MCF 10A (cell line): Measurements from ENCODE around the gene DAAM1. TPM values are rescaled to one million over a fixed set of nuclear protein-coding genes. Genes with fewer than 3 reads are reported as not detected.

Experiments
- BruUV-seq: library from RNA; stranded (reverse); fragments of 400-500 nt; replicated peaks from 2 replicates; lab custom pipeline; 2021; lab: Mats Ljungman, UMichigan
- CTCF ChIA-PET: fragments of 300-600 bp; sonication (Branson Sonifier 250); formaldehyde crosslinking; extraction: SDS; loops from one replicate; lab custom pipeline; 2021; ENCODE audit warnings: antibody characterized with exemption, inconsistent platforms; lab: Yijun Ruan, JAX
- POLR2A ChIA-PET: fragments of 300-600, 350-650 bp; sonication (Branson Sonifier 250); formaldehyde crosslinking; extraction: SDS; loops from one replicate; lab custom pipeline; 2020; ENCODE audit warnings: antibody characterized with exemption, inconsistent platforms; lab: Yijun Ruan, JAX
- DNase-seq: peaks from one replicate; pipeline ENCODE4 v3.0.0-alpha.2; 2018; ENCODE audit not compliant: unreplicated experiment
- H3K27ac Mint-ChIP-seq: one replicate; pipeline ENCODE4 v1.8.0; 2022; ENCODE audit warnings: mild to moderate bottlenecking, low read depth, mixed read lengths; ENCODE audit not compliant: unreplicated experiment
- H3K27me3 Mint-ChIP-seq: one replicate; pipeline ENCODE4 v1.8.0; 2022; ENCODE audit warnings: mixed read lengths; ENCODE audit not compliant: insufficient read depth, unreplicated experiment
- H3K36me3 Mint-ChIP-seq: one replicate; pipeline ENCODE4 v1.8.0; 2022; ENCODE audit warnings: mild to moderate bottlenecking, moderate library complexity, mixed read lengths; ENCODE audit not compliant: insufficient read depth, unreplicated experiment
- H3K4me1 Mint-ChIP-seq: one replicate; pipeline ENCODE4 v1.8.0; 2022; ENCODE audit warnings: mixed read lengths; ENCODE audit not compliant: insufficient read depth, unreplicated experiment
- H3K4me3 Mint-ChIP-seq: one replicate; pipeline ENCODE4 v1.8.0; 2022; ENCODE audit warnings: mild to moderate bottlenecking, moderate library complexity, mixed read lengths; ENCODE audit not compliant: unreplicated experiment
- H3K9me3 Mint-ChIP-seq: one replicate; pipeline ENCODE4 v1.8.0; 2022; ENCODE audit warnings: mixed read lengths; ENCODE audit not compliant: unreplicated experiment
- intact Hi-C: fragments of 100-400 bp; cut with micrococcal nuclease; formaldehyde crosslinking; loops from 2 replicates; pipeline ENCODE4 v1.14.1; 2022
- total RNA-seq: library from RNA; stranded (reverse); gene quantifications from 2 replicates; pipeline ENCODE4 v1.2.3, GENCODE V29; 2022
- TF ChIP-seq, protein P1 (sequence below): fragments of 200-600 bp; IDR thresholded peaks from one replicate; pipeline ENCODE4 v1.8.0; 2022; ENCODE audit warnings: antibody characterized with exemption, mild to moderate bottlenecking; ENCODE audit not compliant: unreplicated experiment

The DAAM1 gene
- total RNA-seq, 1 experiment from 2014 or later: 27.4 TPM

DNA sequence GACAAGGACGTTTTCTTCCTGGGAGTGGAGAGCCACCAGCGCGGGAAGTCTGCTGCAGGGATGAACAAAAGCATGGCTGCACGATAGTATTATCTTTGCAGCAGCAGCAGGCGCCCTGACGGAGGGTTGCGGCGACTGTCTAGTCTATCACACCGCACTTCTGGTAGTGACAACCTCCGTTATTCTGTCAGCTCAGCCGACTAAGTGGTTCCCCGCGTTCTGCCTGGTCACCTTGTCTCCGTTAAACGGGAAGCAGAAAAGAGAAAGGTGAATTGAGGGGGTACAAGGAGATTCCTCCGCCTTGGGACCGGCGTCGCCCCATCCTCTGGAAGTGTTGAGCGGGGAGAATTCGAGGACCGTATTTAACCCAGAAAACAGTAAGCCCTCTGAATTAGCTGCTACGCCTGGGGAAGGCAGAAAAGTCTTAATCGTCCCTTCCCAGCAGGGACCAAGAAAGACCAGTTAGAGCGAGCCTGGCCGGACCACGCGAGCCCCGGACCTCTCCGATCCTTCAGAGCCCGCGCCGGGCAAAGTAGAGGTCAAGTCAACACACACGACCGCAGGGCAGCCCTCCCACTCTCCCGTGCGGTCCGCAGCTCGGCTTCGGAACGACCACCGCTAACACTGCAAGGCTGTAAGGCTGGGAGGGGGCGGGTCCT is 536 bp upstream of the DAAM1 start:
- CTCF ChIA-PET: interaction anchor here (1.0 to 1.3 kb wide), 3 partner anchors 68 to 256 kb away, joined by 3 to 5 read pairs (median 3); no protein-coding TSS in a partner anchor
- no peak for DNase-seq

DNA sequence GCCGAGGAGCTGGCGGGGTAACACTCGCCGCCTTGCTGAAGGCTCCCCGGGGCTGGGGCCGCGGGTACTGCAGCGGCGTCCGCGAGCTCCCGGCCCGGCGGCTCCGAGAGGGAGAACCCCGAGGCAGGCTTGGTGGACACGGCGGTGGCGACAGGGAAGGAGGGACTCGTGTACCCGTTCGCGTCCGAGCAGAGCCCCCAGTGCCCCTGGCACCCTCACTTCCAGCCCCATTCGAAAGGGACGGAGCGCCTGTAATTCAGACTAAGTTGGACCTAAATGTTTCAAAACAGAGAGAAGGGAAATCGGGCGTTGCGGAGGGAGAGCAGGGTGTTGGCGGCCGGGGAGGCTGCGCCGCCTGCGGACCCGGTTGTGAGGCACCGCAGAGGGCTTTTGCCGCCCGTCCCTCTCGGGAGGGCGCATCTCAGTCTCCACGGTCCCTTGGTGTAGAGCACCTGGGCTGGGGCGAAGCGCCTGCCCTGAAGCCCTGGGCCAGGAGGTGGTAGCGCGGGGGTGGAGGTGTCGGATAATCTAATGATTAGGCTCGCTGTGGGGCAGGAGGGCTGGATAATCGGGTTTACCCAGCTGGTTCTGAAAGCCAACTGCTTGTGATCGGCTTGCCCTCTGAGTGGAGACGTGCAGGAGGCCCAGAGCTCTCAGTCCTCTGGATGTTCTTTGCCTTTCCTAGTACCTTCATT is 771 bp downstream of the DAAM1 start:
- H3K9me3 Mint-ChIP-seq: no peaks in the 10 kb centered on the region
- ChIA-PET POLR2A (interaction anchor here (0.6 to 5.0 kb wide), 32 partner anchors 11 to 1059 kb away, joined by 3 to 81 read pairs (median 5); partner anchors contain the start of genes JKAMP and L3HYPDH), CTCF (interaction anchor here (0.7 to 1.6 kb wide), 3 partner anchors 62 to 977 kb away, joined by 3 to 9 read pairs (median 4); no protein-coding TSS in a partner anchor)
- DNase-seq: peak; percentile 23
- H3K27me3 Mint-ChIP-seq: no peaks in the 10 kb centered on the region
- TSS peak; percentile 43 for BruUV-seq
- no peaks in the 10 kb centered on the region for H3K36me3 Mint-ChIP-seq
- H3K4me1 Mint-ChIP-seq: peaks cover 9% of the 10 kb centered on the region
- intact Hi-C loops: loop anchor here (2.0 to 5.0 kb wide), 3 partner anchors 172 to 250 kb away; no protein-coding TSS in a partner anchor
- H3K27ac Mint-ChIP-seq: peak overlapping the region; percentile 76
- H3K4me3 Mint-ChIP-seq: peak overlapping the region; percentile 89
- TF ChIP-seq, protein P1, sequence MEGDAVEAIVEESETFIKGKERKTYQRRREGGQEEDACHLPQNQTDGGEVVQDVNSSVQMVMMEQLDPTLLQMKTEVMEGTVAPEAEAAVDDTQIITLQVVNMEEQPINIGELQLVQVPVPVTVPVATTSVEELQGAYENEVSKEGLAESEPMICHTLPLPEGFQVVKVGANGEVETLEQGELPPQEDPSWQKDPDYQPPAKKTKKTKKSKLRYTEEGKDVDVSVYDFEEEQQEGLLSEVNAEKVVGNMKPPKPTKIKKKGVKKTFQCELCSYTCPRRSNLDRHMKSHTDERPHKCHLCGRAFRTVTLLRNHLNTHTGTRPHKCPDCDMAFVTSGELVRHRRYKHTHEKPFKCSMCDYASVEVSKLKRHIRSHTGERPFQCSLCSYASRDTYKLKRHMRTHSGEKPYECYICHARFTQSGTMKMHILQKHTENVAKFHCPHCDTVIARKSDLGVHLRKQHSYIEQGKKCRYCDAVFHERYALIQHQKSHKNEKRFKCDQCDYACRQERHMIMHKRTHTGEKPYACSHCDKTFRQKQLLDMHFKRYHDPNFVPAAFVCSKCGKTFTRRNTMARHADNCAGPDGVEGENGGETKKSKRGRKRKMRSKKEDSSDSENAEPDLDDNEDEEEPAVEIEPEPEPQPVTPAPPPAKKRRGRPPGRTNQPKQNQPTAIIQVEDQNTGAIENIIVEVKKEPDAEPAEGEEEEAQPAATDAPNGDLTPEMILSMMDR: no peak

More for the DNA sequence above, 536 bp upstream of the DAAM1 start:
- H3K4me3 Mint-ChIP-seq: peak overlapping the region; percentile 89
- H3K27me3 Mint-ChIP-seq: no peaks in the 10 kb centered on the region
- TF ChIP-seq, protein P1: no peak
- no peaks in the 10 kb centered on the region for H3K36me3 Mint-ChIP-seq
- BruUV-seq: TSS peak; percentile 64
- peaks cover 9% of the 10 kb centered on the region for H3K4me1 Mint-ChIP-seq
- intact Hi-C loops: loop anchor here (1.0 to 5.0 kb wide), 6 partner anchors 61 to 256 kb away; no protein-coding TSS in a partner anchor
- POLR2A ChIA-PET: interaction anchor here (0.7 to 5.0 kb wide), 23 partner anchors 12 to 511 kb away, joined by 3 to 81 read pairs (median 8); partner anchors contain the start of genes JKAMP and L3HYPDH
- no peaks in the 10 kb centered on the region for H3K9me3 Mint-ChIP-seq
- H3K27ac Mint-ChIP-seq: peak overlapping the region; percentile 66

DNA sequence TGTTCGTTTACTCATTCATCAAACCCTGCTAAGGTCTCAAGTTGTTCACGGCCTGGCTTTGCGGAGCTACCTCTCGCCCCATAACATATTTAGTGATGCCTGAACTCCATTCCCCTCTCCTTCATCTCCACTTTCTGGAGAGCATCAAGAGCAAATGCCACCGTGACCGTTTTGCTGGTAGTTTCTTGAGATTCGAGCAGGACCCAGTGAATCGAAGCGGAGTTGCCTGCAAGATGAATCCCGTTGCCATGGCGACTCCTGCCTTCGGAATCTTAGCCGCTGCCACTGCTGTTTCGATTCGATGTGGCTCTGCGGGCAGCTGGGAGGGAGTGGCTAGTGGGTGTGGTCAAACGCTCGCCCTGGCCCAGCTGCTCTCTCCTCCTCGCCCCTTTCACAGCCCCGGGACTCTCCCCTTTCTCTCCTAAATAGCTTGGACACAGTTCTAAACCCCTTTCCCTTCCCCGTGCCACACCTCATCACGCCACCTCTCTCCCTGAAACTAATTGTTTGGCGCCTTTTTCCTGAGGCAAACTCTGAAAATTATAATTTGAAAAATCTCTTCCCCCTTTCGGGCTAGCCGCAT is 1.4 kb downstream of the DAAM1 start:
- ChIA-PET POLR2A (interaction anchor here (0.6 to 5.0 kb wide), 26 partner anchors 10 to 1058 kb away, joined by 3 to 81 read pairs (median 5); partner anchors contain the start of genes JKAMP and L3HYPDH), CTCF (interaction anchor here (0.7 to 1.9 kb wide), 4 partner anchors 28 to 977 kb away, joined by 3 to 9 read pairs (median 4); no protein-coding TSS in a partner anchor)
- no peaks in the 10 kb centered on the region for H3K36me3 Mint-ChIP-seq
- H3K4me3 Mint-ChIP-seq: peak overlapping the region; percentile 89
- H3K9me3 Mint-ChIP-seq: no peaks in the 10 kb centered on the region
- peaks cover 9% of the 10 kb centered on the region for H3K4me1 Mint-ChIP-seq
- BruUV-seq: no TSS peak
- intact Hi-C loops: loop anchor here (2.0 to 5.0 kb wide), 3 partner anchors 171 to 249 kb away; no protein-coding TSS in a partner anchor
- TF ChIP-seq, protein P1: no peak
- peak; percentile 77 for DNase-seq
- peak overlapping the region; percentile 76 for H3K27ac Mint-ChIP-seq
- no peaks in the 10 kb centered on the region for H3K27me3 Mint-ChIP-seq
